Measurements from ENCODE around the gene LARP4B.
"Not testable (repeated sequence)": the region's sequence is repeated elsewhere in the genome, so short reads cannot be mapped to it uniquely, and the experiment has no call there.

LARP4B gene

DNA sequence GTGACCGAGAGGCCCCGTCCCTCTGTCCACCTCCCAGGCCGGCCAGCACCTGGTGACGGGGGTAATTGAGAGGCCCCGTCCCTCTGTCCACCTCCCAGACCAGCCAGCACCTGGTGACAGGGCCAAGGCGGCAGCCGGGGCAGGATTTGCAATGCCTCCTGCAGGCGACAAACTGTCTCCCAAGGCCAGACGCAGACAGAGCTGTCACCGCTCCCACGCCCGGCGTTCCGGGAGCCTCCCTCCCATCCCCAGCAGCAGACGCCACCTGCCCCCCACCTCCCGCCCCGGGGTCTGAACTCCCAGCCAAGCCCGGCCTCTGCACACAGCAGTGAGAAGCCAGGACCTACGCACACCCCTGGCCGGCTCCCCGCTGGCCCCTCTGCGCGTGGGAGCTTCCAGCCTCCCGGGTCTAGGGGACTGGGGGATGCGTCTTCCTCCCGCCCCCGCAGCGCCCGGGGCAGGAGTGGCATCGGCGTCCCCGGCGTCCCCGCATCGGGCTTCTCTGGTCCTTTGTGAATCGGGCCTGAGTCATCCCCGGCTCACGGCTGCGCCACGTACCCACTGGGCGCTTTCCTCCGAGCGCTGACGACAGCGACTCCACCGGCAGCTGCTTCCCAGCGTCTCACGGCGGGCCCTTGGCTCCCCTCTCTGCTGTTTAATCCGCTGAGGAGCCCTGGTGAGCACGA is 147.0 kb downstream of the LARP4B start:
- peak; percentile 80 for DNase-seq

DNA sequence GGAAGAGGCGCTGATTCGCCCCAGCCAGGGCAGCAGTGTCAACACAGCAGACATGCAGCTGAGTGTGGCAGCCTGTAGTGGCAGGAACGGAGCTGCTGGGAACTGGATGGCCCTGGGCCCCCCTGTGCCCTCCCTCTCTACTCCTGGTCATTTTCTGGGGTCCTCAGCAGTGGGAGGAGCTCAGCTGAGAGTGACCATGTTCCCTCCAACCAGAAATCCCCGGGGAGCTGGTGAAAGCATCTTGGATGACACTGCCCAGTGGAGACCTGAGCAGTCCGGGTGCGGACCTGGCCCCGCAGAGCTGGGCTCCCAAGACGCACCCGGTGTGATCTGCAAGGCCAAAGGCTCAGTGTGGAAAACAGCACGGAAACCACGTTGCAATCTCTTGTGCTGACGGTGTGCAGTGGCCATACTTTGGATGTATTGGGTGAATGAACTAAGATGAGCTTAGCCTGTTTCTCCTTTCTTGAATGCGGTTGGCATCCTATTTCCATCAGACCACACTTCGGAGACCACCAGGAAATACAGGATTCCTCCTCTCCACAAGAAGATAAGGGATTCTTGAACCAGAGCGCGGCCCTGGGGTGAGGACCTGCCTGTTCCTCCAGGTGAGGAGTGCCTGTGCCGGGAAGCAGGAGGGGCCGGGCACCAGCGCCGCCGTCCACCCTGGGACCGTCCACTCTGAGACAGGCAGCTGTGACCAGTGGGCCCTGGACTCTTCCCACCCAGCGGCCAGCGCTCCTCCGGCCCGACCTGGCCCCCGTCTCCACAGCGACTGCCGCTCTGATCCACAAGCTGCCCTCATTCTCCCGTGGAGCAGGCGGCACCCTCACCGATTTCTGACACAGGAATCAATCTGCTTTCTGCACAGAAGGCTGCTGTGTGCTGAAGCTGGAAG is 148.5 kb downstream of the LARP4B start:
- DNase-seq = no peak

DNA sequence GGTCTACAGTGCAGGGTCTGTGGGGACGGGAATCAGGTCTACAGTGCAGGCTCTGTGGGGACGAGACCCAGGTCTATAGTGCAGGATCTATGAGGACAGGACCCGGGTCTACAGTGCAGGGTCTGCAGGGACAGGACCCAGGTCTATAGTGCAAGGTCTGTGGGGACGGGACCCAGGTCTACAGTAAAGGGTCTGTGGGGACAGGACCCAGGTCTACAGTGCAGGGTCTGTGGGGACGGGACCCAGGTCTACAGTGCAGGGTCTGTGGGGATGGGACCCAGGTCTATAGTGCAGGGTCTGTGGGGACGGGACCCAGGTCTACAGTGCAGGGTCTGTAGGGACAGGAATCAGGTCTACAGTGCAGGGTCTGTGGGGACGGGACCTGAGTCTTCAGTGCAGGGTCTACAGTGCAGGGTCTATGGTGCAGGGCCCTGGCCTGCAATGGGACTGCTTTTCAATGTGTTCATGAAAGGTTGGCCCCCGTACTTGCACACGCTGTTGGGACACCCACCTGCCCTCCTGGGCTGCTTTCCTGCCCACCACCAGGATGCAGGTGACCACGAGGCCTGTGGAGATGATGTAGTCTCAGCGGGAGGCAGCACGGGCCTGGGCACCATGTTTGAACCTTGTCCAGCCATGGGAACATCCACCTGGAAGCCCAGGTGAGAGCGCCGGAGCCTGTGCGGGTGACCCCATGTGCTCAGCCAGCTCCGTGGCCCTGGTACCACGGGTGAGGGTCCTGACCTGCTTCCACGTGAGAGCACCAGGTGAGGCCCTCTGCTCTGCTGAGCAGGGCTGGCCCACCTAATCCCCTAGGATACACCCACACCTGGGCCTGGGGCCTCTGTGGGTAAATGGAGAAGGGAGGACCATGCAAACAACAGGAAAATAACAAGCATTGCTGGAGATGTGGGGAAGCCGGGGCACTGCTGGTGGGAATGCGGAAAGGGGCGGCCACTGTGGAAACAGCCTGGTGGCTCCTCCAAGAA is 150.7 kb downstream of the LARP4B start:
- DNase-seq = no peak

DNA sequence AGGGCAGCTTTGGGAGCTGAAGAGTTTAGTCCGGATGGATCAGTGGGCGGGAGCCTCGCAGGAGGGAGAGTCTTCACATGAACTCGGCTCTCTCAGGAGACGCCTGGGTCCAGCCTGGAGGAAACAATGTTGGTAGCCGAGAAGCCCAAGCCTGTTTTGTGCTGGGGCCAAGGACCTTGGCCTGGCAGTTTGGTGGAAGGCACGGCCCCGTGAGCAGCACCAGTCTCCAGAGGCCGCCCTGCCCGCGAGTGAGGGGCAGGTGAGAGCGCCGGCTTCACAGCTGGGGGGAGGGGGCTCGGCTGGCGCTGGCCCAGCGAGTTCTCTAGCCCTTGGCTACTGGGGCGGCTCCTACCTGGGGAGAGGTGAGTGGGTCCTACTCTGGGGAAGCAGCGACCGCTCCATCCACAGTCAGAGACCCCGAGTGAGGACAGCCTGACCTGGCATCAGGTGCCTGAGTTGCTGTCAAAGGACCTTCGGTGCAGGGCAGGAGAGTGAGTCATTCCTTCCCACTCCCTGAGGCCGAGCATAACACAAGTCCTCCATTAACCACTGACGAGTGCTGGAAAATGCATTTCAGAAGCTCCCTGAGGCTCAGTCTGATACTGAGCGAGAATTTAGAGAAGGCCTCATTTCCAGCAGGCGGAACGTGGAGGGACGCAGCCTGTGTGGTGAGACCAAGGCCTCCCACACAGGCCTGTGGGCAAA is 152.7 kb downstream of the LARP4B start:
- DNase-seq = no peak

DNA sequence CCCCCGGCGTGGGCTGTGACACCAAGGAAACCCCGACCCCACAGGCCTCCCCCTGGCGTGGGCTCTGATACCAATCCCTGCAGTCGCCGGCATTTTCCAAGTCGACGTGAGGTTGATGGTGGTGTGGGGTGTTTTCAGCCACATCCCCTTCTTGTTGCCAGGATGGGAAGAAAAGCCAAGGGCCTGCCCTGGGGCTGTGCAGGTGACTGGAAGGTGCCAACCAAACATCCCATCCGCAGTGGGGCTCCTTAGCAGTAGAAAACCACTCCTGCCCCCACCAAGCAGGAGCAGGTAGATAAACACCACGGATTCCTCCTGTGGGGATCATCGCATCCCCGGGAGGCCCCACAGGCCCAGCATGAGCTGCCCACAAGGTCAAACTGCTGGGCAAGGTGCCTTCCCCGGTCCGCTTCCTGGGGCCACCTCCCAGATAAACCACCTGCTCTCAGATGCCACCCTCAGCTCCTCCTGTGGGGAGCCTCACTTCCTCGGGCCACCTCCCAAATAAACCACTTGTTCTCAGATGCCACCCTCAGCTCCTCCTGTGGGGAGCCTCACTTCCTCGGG is 153.5 kb downstream of the LARP4B start:
- no peak for DNase-seq

DNA sequence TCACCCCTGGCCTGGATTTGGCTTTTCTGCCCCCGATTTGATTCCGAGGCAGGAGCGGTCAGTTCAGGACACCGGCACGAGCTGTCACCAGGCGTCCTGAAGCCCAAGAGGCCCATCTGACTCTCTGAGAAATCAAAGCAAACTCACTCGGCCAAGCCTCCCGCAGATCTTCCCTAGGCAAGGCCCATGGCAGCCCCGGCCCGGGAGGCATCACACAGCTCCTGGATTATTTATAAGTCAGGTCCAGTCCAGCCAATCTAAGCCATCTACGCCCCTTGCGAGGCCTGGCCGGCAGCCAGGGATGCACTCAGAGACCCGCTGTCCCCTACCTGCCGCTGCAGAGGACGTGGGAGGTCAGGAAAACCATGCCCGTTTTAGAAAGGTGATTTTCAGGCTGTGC is 154.7 kb downstream of the LARP4B start:
- DNase-seq = no peak

DNA sequence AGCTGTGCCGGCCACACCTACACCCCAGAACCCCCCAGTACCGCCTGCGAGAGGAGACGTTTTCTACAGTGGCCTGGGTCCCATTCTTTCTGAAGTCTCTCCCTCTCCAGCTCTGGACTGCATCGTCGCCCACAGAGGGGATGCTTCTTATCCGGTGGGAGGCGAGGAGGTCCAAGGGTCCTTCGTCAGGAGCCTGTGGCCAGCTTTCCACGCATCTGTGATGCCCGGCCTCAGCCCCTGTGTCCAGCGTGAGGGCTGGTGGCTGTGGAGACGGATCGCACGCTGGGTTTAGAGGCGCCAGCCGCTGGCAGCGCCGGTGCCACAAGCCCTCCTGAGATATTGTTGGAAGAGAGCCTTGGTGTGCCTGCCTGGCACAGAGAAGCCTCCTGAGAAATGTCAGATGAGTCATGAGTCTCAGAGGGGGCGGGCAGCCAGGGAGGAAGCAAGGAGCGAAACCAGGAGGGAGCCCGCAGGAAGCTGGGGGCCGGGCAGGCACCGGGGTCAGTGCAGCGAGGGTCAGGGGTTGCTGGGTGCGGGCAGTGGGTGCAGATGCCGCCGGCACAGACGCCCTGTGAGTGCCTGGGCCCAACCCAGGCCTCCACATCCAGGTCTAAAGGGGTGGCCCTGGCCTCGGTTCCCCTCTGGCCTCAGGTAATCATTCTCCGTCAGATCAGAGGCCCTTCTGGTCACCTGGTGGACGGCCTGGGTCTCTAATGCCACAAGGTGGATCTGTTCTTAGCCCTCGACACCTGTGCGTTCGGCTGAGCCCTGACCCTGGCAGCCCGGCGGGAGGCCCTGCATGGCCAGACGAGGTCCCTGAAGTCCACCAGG is 156.0 kb downstream of the LARP4B start:
- no peak for DNase-seq

DNA sequence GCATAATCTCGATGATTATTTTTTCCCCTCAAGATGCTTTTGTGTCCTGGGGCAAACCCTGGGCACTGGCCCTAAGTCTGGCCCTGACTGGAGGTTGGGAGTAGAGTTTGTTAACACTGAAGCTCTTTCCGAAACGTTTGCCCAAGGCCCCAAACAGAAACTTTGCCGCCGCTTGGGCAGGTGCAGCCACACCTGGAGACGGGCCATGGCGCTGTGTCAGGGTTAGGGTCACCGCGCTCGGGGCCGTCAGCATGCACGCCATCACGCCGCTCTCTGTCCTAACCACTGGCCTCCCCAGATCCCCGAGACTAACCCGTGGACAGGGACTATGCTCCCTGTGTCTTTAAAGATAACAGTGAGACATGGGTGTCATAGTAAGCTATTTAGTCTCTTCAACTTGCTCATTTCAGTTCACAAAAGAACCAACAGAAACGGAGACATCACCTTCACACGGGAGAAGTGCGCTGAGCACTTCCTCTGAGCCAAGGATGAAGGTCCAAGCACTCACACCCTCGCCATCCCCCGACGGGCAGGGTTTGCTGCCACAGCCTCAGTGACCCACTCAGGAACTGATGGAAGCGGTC is 156.8 kb downstream of the LARP4B start:
- no peak for DNase-seq

DNA sequence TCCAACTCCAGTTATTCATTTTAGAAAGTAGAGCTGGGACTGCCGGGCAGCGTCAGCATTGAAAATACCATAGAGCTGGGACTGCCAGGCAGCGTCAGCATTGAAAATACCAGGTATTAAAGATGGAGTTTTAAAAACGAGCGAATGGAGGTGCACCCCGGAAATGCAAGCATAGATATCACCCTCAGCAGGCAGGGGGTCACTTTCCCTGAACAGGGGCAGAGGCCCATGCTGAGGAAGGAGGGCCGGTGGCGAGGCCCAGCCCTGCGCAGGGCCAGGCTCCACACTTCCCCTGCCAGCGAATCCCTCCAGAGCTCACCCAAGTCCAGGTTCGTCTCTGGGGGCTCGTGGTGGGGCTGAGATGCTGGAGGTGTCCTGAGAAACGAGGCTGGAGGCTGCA is 157.3 kb downstream of the LARP4B start:
- DNase-seq = no peak

DNA sequence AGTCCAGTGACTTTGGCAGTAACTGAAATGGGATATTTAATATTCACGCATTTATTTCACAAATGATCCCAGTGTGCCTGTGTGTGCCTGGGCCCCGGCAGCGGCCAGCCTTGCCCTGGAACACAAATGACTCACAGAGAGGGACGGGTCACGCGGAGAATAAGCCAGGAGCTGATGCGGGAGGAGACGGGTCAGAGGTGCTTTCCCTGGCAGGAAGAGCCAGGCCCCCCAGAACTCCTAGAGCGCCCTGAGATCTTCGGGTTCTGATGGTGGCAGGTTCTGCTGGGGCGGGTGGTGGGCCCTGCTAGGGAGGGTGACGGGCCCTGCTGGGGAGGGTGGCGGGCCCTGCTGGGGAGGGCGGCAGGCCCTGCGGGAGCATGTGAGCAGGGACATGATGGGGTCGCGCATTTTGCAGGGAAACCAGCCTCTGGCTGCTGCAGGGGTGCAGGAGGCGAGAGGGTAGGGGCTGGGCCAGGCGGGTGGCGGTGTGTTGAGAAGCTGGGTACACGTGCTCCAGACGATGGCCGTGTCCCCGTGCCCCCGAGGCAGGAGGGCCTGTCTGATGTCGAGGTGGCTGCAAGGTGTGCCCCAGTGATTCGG is 157.8 kb downstream of the LARP4B start:
- DNase-seq = no peak

DNA sequence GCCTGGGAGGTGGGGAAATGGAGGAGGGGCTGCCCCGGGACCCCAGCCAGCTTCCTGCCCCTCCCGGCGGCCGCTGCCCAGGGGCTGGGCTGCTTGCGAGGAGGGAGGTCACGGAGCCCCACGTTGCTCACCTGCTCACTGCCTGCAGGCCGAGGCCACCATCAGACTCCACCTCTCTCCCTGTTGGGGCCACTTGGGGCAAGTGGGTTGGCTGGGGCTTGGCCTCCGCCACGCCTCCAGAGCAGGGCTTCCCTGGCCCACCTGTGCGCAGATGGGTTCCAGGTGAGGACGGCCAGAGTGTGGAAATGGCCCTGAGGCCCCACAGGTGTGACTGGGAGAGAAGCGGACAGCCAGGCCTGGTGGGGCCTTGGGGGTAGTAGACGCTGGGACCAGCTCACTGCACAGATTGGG is 159.3 kb downstream of the LARP4B start:
- DNase-seq = no peak

DNA sequence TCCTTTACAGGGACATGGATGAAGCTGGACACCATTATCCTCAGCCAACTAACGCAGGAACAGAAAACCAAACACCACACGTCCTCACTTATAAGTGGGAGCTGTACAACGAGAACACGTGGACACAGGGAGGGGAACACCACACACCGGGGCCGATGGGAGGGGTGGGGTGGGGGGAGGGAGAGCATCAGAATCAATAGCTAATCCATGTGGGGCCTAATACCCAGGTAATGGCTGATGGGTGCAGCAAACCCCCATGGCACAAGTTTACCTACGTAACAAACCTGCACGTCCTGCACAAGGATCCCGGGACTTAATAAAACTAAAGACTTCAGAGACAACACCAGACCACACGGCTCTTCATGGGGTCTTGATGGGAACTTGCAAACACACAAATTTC is 159.9 kb downstream of the LARP4B start:
- DNase-seq = no peak

DNA sequence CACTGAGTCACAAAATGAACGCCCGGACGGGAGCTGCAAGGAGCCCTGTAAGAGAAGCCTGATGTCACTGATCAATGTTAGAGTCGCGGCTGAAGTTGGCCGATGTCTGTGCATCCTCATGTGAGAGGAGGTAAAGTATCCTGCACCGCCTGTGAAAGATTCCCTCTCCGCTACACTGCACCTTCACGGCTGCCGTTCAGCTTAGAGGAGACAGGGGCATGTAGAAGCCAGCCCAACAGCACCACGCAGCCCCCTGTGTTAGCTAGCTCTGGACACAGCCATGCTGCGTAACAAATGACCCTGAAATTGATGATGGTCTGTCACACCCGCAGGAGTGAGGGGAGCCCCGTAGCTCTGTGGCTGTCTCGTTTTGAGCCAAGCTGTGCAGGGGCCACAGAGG is 160.5 kb downstream of the LARP4B start:
- DNase-seq = no peak

DNA sequence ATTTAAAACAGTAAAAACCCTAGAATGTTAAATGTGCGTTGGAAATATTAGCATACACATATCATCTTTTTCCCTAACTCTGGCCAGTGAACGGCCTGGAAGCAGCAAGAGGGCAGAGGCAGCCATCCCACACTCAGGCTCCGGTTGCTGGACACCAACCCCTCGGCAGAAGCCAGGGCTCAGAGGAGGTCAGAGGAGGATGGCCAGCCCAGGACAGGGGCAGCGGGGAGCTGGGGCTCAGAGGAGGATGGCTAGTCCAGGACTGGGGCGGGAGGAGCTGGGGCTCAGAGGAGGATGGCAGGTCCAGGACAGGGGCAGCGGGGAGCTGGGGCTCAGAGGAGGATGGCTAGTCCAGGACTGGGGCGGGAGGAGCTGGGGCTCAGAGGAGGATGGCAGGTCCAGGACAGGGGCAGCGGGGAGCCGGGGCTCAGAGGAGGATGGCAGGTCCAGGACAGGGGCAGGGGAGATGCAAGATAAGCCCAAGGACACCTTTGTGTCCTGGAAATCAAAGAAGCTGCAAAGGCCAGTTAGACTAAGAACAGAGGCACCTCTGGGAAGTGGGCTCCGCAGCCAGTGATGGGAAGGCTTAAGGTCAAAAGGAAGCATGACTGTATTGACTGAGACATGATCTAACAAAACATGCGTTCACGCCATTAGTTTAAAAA is 161.3 kb downstream of the LARP4B start:
- not testable (repeated sequence) for DNase-seq

DNA sequence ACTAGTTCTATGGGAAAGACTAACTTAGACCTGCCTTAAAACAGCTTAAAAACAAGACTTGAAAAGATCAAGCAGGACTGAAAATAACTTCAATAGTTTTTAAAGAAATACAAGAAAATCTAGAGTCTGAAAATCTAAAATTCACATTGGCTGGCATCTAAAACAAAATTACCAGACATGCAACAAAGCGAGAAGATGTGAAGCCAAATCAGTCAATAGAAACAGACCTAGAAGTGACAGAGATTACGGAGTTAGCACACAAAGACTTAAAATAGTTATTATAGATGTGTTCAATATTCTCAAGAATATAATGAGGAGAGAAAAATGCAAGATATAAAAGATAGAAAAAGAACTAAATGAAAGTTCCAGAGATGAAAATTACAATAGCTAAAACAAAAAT is 163.7 kb downstream of the LARP4B start:
- no peak for DNase-seq

DNA sequence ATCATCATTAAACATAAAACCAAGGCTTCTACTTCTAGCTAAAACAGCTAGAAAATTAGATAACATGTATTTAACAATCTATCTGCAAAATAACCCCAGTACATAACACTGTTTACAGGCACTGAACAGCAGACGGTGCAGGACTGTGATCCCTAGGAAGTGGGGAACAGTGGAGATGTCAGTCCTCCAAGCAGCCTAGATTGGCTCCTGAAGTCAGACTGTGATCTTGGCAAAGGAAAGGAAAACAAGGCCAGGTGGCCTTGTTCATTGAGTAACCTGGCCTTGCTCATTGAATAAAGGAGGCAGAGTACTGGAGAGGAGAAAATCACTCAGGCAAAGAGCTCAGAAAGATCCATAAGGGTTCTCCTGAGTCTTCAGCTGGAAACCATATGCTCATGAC is 164.3 kb downstream of the LARP4B start:
- no peak for DNase-seq

DNA sequence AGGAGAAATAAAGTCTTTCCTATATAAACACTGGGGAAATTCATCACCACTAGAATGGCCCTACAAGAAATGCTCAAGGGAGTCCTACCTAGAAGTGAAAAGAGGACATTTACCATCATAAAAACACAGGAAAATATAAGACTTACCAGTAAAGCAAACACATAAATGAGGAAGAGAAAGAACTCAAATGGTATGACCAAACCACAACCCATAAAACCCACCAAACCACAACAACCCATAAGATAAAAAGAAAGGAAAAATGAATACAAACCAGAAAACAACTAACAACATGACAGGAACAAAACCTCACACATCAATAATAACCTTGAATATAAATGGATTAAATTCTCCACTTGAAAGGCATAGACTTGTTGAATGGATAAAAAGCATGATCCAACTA is 170.1 kb downstream of the LARP4B start:
- no peak for DNase-seq

DNA sequence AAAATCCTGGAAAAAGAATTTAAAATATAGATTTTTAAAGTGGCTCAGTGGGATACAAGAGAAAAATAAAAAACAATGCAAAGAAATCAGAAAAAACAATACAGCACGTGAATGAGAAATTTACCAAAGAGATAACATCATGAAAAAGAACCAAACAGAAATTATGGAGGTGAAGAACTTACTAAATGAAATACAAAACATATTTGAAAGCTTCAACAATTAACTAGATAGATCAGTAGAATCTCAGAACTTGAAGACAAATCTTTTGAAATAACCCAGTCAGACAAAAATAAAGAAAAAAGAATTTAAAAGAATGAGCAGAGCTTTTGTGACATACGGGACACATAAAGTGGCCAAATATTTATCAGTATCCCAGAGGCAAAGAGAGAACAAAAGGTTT is 170.9 kb downstream of the LARP4B start:
- DNase-seq = no peak

DNA sequence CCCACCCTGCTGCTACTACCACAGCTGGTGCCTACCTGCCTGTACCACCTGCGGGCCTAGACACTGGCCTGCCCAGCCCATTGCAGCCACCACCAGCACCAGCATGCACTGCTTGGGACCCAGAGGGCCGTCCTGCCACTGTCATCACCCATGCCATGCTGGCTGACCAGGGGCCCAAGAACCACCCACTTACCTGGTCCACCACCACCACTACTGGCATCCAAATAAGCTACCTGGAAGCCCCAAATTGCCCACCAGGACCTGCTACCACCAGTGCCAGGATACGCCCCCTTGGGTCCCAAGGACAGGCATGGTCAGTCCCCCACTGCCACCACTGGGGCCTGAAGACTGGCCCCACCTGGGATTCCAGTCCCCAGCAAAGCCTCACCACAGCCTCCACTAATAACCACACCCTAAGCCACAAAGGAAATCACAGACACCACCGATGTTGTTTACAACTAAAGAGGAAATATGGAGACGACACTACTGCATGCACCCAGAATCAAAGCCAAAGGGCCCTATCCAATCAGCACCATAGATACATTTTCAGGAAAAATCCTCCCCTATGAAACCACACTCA is 171.5 kb downstream of the LARP4B start:
- no peak for DNase-seq
